ENCODE measurements around the gene CNN1.

DNA sequence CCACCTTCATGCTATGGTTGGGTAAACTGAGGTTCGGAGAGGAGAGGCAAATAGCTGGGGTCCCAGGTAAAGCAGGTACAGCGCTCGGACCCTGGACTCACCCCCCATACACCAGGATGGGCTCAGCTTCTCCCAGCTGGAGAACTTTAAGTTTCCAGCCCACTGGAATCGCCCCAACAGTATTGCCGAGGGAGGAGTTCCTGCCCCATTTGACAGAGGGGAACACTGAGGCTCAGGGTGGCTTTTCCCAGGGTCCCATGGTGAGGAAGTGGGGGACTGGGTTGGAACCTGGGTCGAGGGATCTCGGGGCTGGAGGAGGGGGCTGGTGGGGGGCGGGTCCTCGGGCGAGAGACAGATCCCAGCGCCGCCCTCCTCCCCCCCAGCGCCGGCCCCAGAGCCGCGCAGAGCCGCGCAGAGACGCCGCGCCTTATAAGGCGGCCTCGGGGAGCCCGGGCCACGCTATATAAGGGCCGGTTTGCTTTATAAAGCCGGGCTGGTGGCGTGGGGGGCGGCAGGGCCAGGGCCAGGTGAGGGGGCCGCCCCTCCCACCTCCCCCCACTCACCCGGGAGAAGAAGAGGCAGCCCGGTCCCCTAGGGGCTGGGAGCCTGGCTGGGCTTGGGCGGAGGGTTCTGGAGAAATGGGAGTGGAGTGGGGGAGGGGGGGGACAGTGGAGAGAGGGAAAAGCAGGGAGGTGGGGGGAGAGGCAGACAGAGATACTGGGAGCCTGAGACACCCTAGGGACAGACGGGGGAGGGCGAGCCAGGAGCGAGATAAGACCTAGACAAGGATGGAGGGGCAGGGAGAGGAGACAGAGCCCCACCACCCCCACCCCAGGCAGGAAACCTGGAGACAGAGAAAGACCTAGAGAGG, 1.1 kb downstream of the CNN1 start:
- TF ChIP-seq POLR2A (IDR thresholded peaks at IDR 0.05) = no peak
- TF ChIP-seq, protein P1, sequence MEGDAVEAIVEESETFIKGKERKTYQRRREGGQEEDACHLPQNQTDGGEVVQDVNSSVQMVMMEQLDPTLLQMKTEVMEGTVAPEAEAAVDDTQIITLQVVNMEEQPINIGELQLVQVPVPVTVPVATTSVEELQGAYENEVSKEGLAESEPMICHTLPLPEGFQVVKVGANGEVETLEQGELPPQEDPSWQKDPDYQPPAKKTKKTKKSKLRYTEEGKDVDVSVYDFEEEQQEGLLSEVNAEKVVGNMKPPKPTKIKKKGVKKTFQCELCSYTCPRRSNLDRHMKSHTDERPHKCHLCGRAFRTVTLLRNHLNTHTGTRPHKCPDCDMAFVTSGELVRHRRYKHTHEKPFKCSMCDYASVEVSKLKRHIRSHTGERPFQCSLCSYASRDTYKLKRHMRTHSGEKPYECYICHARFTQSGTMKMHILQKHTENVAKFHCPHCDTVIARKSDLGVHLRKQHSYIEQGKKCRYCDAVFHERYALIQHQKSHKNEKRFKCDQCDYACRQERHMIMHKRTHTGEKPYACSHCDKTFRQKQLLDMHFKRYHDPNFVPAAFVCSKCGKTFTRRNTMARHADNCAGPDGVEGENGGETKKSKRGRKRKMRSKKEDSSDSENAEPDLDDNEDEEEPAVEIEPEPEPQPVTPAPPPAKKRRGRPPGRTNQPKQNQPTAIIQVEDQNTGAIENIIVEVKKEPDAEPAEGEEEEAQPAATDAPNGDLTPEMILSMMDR (IDR thresholded peaks at IDR 0.05) = no peak
